Panc1 (cell line): Measurements from ENCODE around the gene PRRG4. TPM values are rescaled to one million over a fixed set of nuclear protein-coding genes. Genes with fewer than 3 reads are reported as not detected.

Experiments
- ATAC-seq: fragments of 200-7000 bp; cut with Tn5 transposase; 2 replicates; pipeline ENCODE4 v1.9.1; 2020; ENCODE audit warnings: mild to moderate bottlenecking, moderate library complexity
- BruUV-seq: library from RNA; stranded (reverse); fragments of 400-500 nt; replicated peaks from 2 replicates; lab custom pipeline; 2021; lab: Mats Ljungman, UMichigan
- CTCF ChIA-PET: fragments of 300-600 bp; sonication (Branson Sonifier 250); formaldehyde crosslinking; loops from one replicate; lab custom pipeline; 2022; ENCODE audit warnings: antibody characterized with exemption; lab: Charles Lee
- POLR2A ChIA-PET: fragments of 300-600 bp; sonication (Branson Sonifier 250); formaldehyde crosslinking; loops from one replicate; lab custom pipeline; 2022; ENCODE audit warnings: antibody characterized with exemption; lab: Charles Lee
- DNase-seq: peaks from one replicate; pipeline ENCODE4 v3.0.0-alpha.2; 2010; ENCODE audit warnings: low read depth, low spot score
- H3K27ac ChIP-seq: 2 replicates; pipeline ENCODE4 v1.5.1; 2011; ENCODE audit warnings: mild to moderate bottlenecking, low read length, inconsistent platforms
- H3K27me3 ChIP-seq: fragments of 200-500 bp; sonication (Bioruptor generic); 2 replicates; pipeline ENCODE4 v1.6.0; 2014; ENCODE audit warnings: low read length, inconsistent platforms; ENCODE audit not compliant: control insufficient read depth, insufficient read depth
- H3K36me3 ChIP-seq: fragments of 200-500 bp; sonication (Bioruptor generic); 2 replicates; pipeline ENCODE4 v1.5.1; 2014; ENCODE audit warnings: inconsistent platforms, mild to moderate bottlenecking, low read length, moderate library complexity; ENCODE audit not compliant: control insufficient read depth, insufficient read depth
- H3K4me1 ChIP-seq: 2 replicates; pipeline ENCODE4 v1.5.1; 2011; ENCODE audit warnings: inconsistent platforms, mild to moderate bottlenecking, low read length, moderate library complexity; ENCODE audit not compliant: control insufficient read depth, insufficient read depth
- H3K4me3 ChIP-seq, 2 experiments: 2 replicates each; pipeline ENCODE4 v1.5.1; 2011 to 2012; ENCODE audit warnings: low read depth in 2 of 2, low read length in 2 of 2, mild to moderate bottlenecking in 2 of 2, inconsistent platforms in 1 of 2, moderate library complexity in 1 of 2
- H3K9me3 ChIP-seq: fragments of 200-500 bp; sonication (Bioruptor generic); 2 replicates; pipeline ENCODE4 v1.5.1; 2014; ENCODE audit warnings: low read depth, mild to moderate bottlenecking, inconsistent platforms, low read length, moderate library complexity; ENCODE audit not compliant: control insufficient read depth, insufficient read depth
- CTCF ChIP-seq: fragments of 450-650 bp; IDR thresholded peaks from 2 replicates; pipeline ENCODE4 v1.5.1; 2017; ENCODE audit warnings: mild to moderate bottlenecking
- POLR2AphosphoS5 ChIP-seq: IDR thresholded peaks from 2 replicates; pipeline ENCODE4 v1.6.1; 2012; ENCODE audit warnings: mild to moderate bottlenecking, low read depth, low read length, moderate library complexity
- REST ChIP-seq, 2 experiments: IDR thresholded peaks; 2 replicates each; pipeline ENCODE4 v1.6.1; 2011 to 2012; ENCODE audit warnings: low read depth in 2 of 2, control low read depth in 1 of 2, low read length in 1 of 2, mild to moderate bottlenecking in 1 of 2, moderate library complexity in 1 of 2; ENCODE audit not compliant: insufficient read depth in 1 of 2
- SIN3A ChIP-seq: IDR thresholded peaks from 2 replicates; pipeline ENCODE4 v1.6.1; 2012; ENCODE audit warnings: low read depth, mild to moderate bottlenecking, low read length, moderate library complexity, borderline replicate concordance; ENCODE audit not compliant: insufficient read depth
- TCF7L2 ChIP-seq: IDR thresholded peaks from 2 replicates; pipeline ENCODE4 v1.6.1; 2011; ENCODE audit warnings: mild to moderate bottlenecking, low read depth, low read length, inconsistent platforms
- in situ Hi-C: cut with HindIII; loops from 2 replicates; pipeline ENCODE4 v1.10.0; 2016; ENCODE audit warnings: low sequenced_read_pairs, low pct_unique_long_range_greater_than_20kb
- intact Hi-C: fragments of 100-400 bp; cut with micrococcal nuclease; formaldehyde crosslinking; loops from one replicate; pipeline ENCODE4 v1.10.0; 2022; ENCODE audit not compliant: unreplicated experiment
- total RNA-seq: library from RNA; stranded (reverse); gene quantifications from one replicate; pipeline ENCODE4 v1.2.1, GENCODE V29; 2021; ENCODE audit not compliant: unreplicated experiment

The PRRG4 gene
- total RNA-seq, 1 experiment from 2014 or later: 0.87 TPM

- in situ Hi-C loops: no loop called here
- CTCF ChIA-PET: no interaction called here
These were observed 10.5 kb upstream of the PRRG4 start for GRCh38 chr11:32819187-32819586.

GRCh38 chr11:32820497-32820896 is 9.2 kb upstream of the PRRG4 start:
- TF ChIP-seq SIN3A (no peak), TCF7L2 (no peak), POLR2AphosphoS5 (no peak), REST (IDR thresholded peaks at IDR 0.05; ENCODE audit: insufficient read depth in 1 of 2, low read depth in 2 of 2, low read length in 1 of 2) (no peak), CTCF (no peak)
- intact Hi-C loops: no loop called here
- Histone ChIP-seq H3K4me1 (no peaks in the 10 kb centered on the region), H3K27me3 (no peaks in the 10 kb centered on the region; the same call in 1 of the 2 replicates), H3K27ac (no peak overlapping the region), H3K9me3 (no peaks in the 10 kb centered on the region), H3K4me3 (no peak overlapping the region), H3K36me3 (no peaks in the 10 kb centered on the region)
- ATAC-seq (no peak), DNase-seq (no peak)
- in situ Hi-C loops: no loop called here
- CTCF ChIA-PET: no interaction called here
- POLR2A ChIA-PET: no interaction called here
- no TSS peak for BruUV-seq

More at GRCh38 chr11:32819187-32819586, 10.5 kb upstream of the PRRG4 start:
- no TSS peak for BruUV-seq
- TF ChIP-seq POLR2AphosphoS5 (no peak), REST (IDR thresholded peaks at IDR 0.05; ENCODE audit: insufficient read depth in 1 of 2, low read depth in 2 of 2, low read length in 1 of 2) (no peak), SIN3A (no peak)
- H3K36me3 ChIP-seq: no peaks in the 10 kb centered on the region
- no peaks in the 10 kb centered on the region for H3K4me1 ChIP-seq
- DNase-seq: no peak
- H3K4me3 ChIP-seq: no peak overlapping the region
- H3K27me3 ChIP-seq: no peaks in the 10 kb centered on the region; the same call in 1 of the 2 replicates
- POLR2A ChIA-PET: no interaction called here
- intact Hi-C loops: no loop called here
- H3K9me3 ChIP-seq: no peaks in the 10 kb centered on the region
- H3K27ac ChIP-seq: no peak overlapping the region
- no peak for ATAC-seq
